HG03460 (cell line): ENCODE data around the gene TMPRSS13.

Experiments
- ATAC-seq: cut with Tn5 transposase; IDR thresholded peaks from one replicate; pipeline ENCODE4 v1.9.1; 2021; ENCODE audit not compliant: unreplicated experiment

Gene TMPRSS13

DNA sequence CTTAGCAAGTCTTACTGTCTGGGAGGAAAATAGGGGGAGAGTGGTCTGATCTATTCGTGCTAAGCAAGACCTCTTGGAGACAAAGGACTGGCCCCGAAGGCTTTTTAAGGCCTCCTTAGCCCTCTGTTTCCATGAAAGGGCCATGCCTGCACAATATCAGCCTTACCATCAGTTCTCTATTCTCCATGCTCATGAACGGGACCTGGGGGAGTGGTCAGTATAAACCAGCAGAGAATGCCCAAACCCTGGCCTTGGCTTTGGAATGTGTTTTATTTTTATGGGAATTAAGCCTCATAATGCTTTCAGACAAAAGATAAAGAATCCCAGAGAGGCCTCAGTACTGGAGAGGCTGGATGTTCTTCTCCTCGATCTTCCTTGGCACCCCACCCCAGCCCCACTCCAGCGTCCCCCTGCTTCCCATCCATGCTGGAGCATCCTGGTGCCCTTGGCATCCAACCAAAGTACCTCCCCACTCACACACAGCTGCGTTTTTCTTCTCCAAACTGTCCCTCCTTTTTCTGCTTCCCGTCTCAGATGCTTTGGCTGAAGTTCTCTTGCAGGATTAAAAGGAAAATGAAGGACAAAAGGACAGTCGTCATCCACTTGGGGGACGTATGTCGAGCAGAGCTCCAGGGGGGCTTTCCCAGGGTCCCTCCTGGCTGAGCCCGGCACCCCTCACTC lies 71.3 kb downstream of the TMPRSS13 start:
- no peak for ATAC-seq

DNA sequence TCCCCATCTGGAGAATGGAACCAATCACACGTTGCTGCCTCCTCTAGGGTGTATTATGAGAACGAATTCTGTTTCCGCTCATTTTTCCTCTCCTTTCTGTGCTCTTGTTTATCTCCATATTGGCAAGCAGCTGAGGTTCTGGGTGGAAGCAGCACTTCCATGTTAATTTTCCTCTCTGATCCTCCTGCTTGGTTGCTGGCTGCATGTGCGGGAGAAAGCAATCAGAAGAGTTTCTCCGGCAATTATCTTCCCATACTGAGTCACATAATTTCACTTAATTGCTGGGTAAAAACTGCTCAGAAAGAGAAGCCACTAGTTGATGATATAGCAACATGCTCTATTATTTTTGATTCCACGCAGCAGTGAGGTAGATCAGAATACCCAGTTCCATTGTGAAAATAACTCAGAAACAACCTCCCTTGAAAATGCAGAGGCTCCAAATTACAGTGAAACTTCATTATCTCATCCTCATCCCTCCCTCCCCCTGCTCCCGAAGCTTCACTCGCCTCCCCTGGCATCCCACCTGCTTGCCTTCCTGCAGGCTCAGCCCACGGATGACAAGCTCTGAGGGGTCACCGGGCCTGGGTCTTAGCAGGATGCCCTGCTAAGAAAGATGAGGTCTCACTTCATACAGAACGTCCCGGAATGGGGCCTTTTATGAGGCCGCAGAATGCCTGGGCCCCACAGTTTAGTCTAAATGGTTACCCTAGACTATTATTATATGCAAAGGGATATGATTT lies 73.1 kb downstream of the TMPRSS13 start:
- no peak for ATAC-seq

DNA sequence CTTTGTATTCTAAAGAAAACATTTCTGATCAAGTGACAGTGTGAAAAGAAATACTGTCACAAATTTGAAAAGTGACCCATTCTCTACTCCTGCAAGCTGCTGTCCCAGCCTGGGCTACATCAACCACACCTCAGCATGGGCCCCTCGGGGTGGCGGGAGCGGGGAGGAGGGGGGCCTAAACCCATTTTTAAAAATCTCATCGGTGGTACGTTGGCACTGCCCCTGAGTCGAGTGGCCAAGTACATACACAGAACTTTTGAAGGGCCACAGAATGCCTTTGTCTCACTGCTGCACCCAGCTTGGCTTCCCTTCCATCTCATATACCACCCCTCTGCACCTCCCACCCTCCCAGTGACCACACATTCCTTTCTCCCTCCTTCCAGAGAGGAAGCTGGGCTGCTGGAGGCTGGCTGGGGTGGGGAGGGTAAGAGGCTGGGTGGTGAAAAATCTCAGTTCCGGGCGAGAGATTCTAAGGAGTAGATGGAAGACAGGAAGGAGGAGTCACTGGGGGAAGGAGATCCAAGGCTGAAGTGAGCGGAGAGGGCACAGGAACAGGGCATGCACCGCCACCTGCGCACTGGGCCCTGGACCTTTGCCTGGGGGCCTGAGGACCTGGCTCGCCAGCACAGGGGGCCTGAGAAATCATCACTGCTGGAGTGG lies 73.9 kb downstream of the TMPRSS13 start:
- ATAC-seq: no peak

DNA sequence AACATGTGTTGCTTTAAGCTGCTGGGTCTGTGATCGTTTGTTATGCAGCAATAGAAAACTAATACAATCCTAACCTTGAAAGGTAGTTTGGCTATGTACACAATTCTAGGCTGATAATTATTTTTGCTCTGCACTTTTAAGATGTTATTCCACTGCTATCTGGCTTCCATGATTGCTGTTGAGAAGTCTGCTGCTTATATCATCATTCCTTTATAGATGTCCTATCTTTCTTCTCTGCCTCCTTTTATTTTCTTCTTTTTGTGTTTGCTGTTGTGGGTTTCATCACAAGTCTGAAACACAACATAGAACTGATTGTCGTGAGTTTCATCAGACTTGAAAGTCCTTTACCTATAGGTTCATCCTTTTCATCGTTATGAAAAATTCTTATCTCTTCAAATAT lies 76.9 kb downstream of the TMPRSS13 start:
- ATAC-seq: no peak

DNA sequence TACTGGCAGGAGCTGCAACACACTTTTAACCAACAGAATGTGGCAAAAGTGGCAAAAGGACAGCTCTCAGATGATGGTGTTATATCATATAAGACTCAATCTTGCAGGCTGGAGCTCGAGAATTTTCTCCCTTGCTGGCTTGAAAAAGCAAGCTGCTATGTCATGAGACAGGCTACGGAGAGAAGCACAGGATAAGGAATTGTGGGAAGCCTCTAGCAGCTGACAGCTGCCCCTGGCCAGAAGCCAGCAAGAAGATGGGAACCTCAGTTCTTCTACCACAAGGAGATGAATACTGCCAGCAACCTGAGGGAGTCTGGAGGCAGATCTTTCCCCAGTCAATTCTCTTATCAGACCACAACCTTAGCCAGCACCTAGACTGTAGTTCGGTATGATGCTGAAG lies 77.3 kb downstream of the TMPRSS13 start:
- no peak for ATAC-seq

DNA sequence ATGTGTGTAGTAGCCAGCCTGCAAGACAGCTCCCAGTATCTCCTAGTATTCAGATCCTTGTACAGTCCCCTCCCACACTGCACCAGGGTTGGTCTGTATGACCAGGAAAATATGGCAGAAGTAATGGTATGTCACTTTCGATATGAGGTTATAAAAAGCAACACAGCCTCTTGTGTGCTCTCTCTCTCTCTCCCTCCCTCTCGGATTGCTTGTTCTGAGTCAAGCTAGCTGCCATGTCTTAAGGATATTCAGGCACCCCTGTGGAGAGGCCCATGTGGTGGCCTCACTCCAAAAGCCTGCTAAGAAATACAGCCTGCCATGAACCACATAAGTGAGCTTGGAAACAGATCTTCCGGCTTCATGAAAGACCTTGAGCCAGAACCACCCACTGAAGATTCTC lies 78.1 kb downstream of the TMPRSS13 start:
- ATAC-seq: no peak
